Activated CD4-positive, CD25-positive, alpha-beta regulatory T cell treated with anti-CD3 and anti-CD28 coated beads, Interleukin-2, amount 50 U/mL, for 72 hours (primary cell): ENCODE data around the gene VASN.
"Not testable (repeated sequence)": the region's sequence is repeated elsewhere in the genome, so short reads cannot be mapped to it uniquely, and the experiment has no call there.

ENCODE experiments used
- DNase-seq: peaks from one replicate; pipeline ENCODE4 v3.0.0; 2021

Gene VASN

GRCh38 chr16:4386451-4386805 is 14.8 kb downstream of the VASN start:
- DNase-seq, result no peak

- DNase-seq, result no peak
These were observed 15.4 kb downstream of the VASN start for GRCh38 chr16:4386951-4387565.

- DNase-seq, result no peak
These were observed 16.1 kb downstream of the VASN start for GRCh38 chr16:4387781-4388180.

- DNase-seq, result no peak
These were observed 16.8 kb downstream of the VASN start for GRCh38 chr16:4388271-4389021.

- no peak for DNase-seq
These were observed 17.7 kb downstream of the VASN start for GRCh38 chr16:4389051-4389955.

- DNase-seq, result no peak
These were observed 18.9 kb downstream of the VASN start for GRCh38 chr16:4390266-4391260.

- no peak for DNase-seq
These were observed 20.2 kb downstream of the VASN start for GRCh38 chr16:4391631-4392381.

- no peak for DNase-seq
These were observed 21.0 kb downstream of the VASN start for GRCh38 chr16:4392382-4393239.

GRCh38 chr16:4393240-4393600 is 21.6 kb downstream of the VASN start:
- DNase-seq, result no peak

- not testable (repeated sequence) for DNase-seq
These were observed 22.2 kb downstream of the VASN start for GRCh38 chr16:4393850-4394249.

- no peak for DNase-seq
These were observed 23.5 kb downstream of the VASN start for GRCh38 chr16:4395055-4395726.

GRCh38 chr16:4399001-4399730 is 27.5 kb downstream of the VASN start:
- DNase-seq, result no peak

- DNase-seq, result no peak
These were observed 29.4 kb downstream of the VASN start for GRCh38 chr16:4401094-4401501.

GRCh38 chr16:4401510-4401909 is 29.9 kb downstream of the VASN start:
- DNase-seq, result no peak

- peak; percentile 79 for DNase-seq
These were observed 30.9 kb downstream of the VASN start for GRCh38 chr16:4402439-4403132.

GRCh38 chr16:4403133-4403949 is 31.7 kb downstream of the VASN start:
- DNase-seq, result no peak

- DNase-seq, result no peak
These were observed 32.8 kb downstream of the VASN start for GRCh38 chr16:4404247-4404966.
